ENCODE results near the gene C10orf105.

Gene C10orf105

GRCh38 chr10:71737001-71737833 lies 17.6 kb upstream of the C10orf105 start:
- DNase-seq: no peak

- no peak for DNase-seq
Observed at GRCh38 chr10:71736570-71736952, 17.0 kb upstream of the C10orf105 start.

GRCh38 chr10:71735709-71736569 lies 16.4 kb upstream of the C10orf105 start:
- peak; percentile 81 for DNase-seq

GRCh38 chr10:71734797-71735196 lies 15.2 kb upstream of the C10orf105 start:
- DNase-seq: no peak

GRCh38 chr10:71731791-71732190 lies 12.2 kb upstream of the C10orf105 start:
- no peak for DNase-seq

- peak; percentile 90 for DNase-seq
Observed at GRCh38 chr10:71729161-71729636, 9.6 kb upstream of the C10orf105 start.

GRCh38 chr10:71727738-71728737 lies 8.5 kb upstream of the C10orf105 start:
- peak; percentile 89 for DNase-seq

- DNase-seq: peak; percentile 28
Observed at GRCh38 chr10:71727105-71727737, 7.6 kb upstream of the C10orf105 start.

- DNase-seq: peak; percentile 38
Observed at GRCh38 chr10:71726580-71727104, 7.1 kb upstream of the C10orf105 start.

GRCh38 chr10:71725998-71726579 lies 6.5 kb upstream of the C10orf105 start:
- DNase-seq: peak; percentile 78

GRCh38 chr10:71725249-71725648 lies 5.7 kb upstream of the C10orf105 start:
- DNase-seq: no peak

GRCh38 chr10:71724539-71724938 lies 5.0 kb upstream of the C10orf105 start:
- no peak for DNase-seq

- DNase-seq: no peak
Observed at GRCh38 chr10:71723311-71723710, 3.7 kb upstream of the C10orf105 start.

- DNase-seq: no peak
Observed at GRCh38 chr10:71722849-71723248, 3.3 kb upstream of the C10orf105 start.

GRCh38 chr10:71721313-71721712 lies 1.7 kb upstream of the C10orf105 start:
- DNase-seq: no peak

- DNase-seq: no peak
Observed at GRCh38 chr10:71720288-71720687, 710 bp upstream of the C10orf105 start.

- DNase-seq: no peak
Observed at GRCh38 chr10:71719042-71719441, 536 bp downstream of the C10orf105 start.

- DNase-seq: no peak
Observed at GRCh38 chr10:71718165-71718698, 1.3 kb downstream of the C10orf105 start.

GRCh38 chr10:71717551-71717951 lies 2.0 kb downstream of the C10orf105 start:
- no peak for DNase-seq

- no peak for DNase-seq
Observed at GRCh38 chr10:71717056-71717455, 2.5 kb downstream of the C10orf105 start.

GRCh38 chr10:71716426-71716825 lies 3.2 kb downstream of the C10orf105 start:
- no peak for DNase-seq

All from hematopoietic multipotent progenitor cell treated with erythropoietin and hydrocortisone succinate and interleukin-3 and kit ligand, for 4 days (in vitro differentiated cells).